Measurements from ENCODE around the gene EPN2. TPM values are rescaled to one million over a fixed set of nuclear protein-coding genes. Genes with fewer than 3 reads are reported as not detected.

The EPN2 gene
- total RNA-seq, 4 donors from 2014 or later = 26.0 to 45.9 (median 34.6) TPM

DNA sequence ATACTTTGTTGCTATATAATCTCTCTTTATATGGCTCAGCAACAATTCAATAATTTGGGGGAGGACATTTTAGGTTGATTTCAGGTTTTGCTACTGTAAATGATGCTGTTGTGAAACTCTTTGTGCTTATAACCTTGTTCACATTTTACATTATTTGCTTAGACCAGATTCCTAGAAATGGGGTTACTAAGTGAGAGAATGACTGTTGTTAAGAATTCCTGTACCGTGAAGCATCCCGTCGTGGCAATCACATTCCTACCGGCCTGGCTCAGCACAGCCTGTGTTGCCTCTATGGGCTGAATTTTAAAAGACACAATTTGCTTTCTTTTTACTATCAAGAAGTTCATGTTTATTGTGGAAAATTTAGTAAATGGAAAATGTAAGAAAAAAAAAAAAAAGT, 94.0 kb downstream of the EPN2 start:
- ATAC-seq (ENCODE audit: low FRiP score) (no peak), DNase-seq (ENCODE audit: low spot score) (no peak)
- TF ChIP-seq, protein P1, sequence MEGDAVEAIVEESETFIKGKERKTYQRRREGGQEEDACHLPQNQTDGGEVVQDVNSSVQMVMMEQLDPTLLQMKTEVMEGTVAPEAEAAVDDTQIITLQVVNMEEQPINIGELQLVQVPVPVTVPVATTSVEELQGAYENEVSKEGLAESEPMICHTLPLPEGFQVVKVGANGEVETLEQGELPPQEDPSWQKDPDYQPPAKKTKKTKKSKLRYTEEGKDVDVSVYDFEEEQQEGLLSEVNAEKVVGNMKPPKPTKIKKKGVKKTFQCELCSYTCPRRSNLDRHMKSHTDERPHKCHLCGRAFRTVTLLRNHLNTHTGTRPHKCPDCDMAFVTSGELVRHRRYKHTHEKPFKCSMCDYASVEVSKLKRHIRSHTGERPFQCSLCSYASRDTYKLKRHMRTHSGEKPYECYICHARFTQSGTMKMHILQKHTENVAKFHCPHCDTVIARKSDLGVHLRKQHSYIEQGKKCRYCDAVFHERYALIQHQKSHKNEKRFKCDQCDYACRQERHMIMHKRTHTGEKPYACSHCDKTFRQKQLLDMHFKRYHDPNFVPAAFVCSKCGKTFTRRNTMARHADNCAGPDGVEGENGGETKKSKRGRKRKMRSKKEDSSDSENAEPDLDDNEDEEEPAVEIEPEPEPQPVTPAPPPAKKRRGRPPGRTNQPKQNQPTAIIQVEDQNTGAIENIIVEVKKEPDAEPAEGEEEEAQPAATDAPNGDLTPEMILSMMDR (IDR thresholded peaks at IDR 0.05) = no peak

DNA sequence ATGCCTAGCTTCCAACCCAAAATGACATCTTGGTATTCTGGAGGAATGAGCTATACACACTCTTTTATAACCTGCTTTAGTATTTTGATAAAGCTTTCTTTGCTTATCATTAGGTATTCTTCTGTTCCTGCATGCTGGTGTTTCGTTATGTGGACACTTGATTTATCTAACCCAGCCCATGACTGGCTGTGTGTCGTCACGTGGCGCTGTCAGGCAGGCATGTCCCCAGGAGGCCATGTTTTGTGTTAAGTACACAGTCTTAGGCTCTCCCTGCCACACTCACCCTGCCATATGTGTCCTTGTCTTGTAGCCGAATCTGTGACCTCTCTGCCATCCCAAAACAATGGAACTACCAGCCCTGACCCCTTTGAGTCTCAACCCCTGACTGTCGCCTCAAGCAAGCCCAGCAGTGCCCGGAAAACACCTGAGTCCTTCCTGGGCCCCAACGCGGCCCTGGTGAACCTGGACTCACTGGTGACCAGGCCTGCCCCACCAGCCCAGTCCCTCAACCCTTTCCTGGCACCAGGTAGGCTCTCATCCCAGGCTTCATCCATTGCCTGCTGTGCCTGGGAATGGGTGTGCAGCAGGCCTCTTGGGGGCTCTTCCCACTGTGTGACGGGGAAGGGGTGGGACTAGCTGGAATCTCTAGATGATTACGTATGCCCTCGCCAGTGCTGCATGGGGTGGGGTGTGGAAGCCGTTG, 94.5 kb downstream of the EPN2 start:
- no peak for ATAC-seq (ENCODE audit: low FRiP score)
- TF ChIP-seq, protein P1 (IDR thresholded peaks at IDR 0.05) = no peak
- no peak for DNase-seq (ENCODE audit: low spot score)

DNA sequence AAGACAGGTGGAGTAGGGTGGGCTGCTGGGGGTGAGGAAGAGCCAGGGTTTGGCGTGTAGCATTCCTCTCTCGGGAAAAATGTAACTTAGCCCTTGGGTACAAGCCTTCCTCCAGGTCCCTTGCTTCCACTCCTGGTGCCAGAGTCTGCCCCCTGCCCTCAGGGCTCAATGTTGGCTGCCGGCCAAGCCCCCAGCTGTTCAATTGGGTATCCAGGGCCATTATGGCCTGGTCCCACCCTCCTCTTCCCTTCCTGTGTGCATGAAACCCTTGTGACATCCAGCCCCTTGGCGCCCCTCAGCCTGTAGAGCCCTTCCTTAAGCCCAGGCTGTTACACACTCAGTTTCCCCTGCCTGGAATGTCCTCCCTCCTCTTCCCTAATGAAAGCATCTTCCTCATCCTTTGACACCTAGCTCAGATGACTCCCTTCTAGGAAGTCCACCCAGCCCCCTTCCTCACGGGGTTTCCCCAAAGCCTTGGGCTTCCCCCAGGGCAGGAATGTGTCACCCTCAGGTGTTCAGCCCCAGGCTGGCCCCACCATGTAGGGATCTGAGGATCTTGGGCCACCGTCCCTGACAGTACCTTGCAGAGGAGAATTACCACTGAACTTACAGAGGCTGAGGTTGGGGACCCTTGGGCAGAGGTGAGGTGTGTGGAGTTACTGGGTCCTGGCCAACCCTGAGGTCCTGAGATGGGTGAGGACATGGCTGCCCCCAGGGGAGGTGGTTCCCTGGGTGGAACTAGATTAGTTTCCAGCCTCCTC, 95.4 kb downstream of the EPN2 start:
- TF ChIP-seq, protein P1 (IDR thresholded peaks at IDR 0.05) = no peak
- DNase-seq (ENCODE audit: low spot score) = no peak
- ATAC-seq (ENCODE audit: low FRiP score) = no peak

DNA sequence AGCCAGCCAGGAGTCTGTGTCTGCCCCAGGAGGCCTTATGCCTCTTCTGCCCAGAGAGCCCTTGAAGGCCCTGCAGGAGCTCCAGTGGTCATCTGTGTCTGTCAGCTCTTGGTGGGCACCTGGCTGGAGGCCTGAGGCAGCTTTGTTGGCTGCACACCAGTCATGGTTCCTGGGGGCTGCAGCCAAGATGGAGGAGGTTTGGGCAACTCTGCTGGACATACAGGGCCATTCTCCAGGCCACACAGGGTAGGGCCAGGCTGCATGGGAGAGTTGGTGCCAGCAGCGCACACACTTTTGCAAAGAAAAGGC, 95.9 kb downstream of the EPN2 start:
- DNase-seq (ENCODE audit: low spot score) (no peak), ATAC-seq (ENCODE audit: low FRiP score) (no peak)

DNA sequence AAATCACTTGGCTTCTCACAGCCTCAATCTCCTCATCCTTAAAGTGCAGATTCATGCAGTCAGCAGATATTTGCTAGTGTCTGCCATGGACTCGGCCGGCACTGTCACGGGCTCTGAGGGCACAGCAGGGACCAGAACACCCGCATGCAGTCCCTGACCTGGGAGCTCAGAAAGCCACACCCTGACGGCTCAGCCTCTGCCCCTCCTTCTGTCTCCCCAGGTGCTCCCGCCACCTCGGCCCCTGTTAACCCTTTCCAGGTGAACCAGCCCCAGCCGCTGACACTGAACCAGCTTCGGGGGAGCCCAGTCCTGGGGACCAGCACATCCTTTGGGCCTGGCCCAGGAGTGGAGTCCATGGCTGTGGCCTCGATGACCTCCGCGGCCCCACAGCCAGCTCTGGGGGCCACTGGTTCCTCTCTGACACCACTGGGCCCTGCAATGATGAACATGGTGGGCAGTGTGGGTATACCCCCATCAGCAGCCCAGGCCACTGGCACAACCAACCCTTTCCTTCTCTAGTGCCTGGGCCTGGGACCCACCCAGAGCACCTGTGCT, 96.6 kb downstream of the EPN2 start:
- no peak for ATAC-seq (ENCODE audit: low FRiP score)
- no peak for DNase-seq (ENCODE audit: low spot score)

More for the DNA sequence above, 95.9 kb downstream of the EPN2 start:
- TF ChIP-seq, protein P1 (IDR thresholded peaks at IDR 0.05) = no peak

DNA sequence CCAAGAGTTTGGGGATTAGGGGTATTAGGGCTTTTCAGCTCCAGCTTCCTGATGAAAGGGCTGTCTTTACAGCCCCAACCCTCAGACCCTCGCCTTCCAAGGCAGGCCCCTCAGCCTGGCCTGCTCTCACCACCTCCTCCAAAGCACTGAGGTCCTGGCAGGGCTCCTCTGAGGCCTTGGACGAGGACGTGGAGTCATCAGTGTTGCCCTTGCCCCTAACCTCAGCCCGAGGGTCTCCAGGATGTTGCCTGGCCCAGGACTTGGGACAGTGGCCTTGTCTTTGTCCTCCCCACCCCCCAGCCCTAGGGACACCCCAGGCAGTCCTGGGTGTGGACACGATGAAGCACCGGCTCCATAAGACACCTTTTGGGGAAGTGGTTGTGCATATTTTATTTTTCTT, 97.2 kb downstream of the EPN2 start:
- DNase-seq (ENCODE audit: low spot score) = no peak
- TF ChIP-seq, protein P1 (IDR thresholded peaks at IDR 0.05) = no peak
- ATAC-seq (ENCODE audit: low FRiP score) = no peak

More for the DNA sequence above, 96.6 kb downstream of the EPN2 start:
- TF ChIP-seq, protein P1 (IDR thresholded peaks at IDR 0.05) = no peak
